Upper lobe of left lung (tissue), 4 donors: ENCODE data around the gene NSUN3.

ENCODE experiments used
- POLR2A ChIP-seq, 4 donors: fragments of 450-650 bp; IDR thresholded peaks; one replicate each; pipeline ENCODE4 v1.5.1; 2016 to 2017; ENCODE audit warnings: antibody characterized with exemption in 4 of 4, mild to moderate bottlenecking in 2 of 4
- POLR2AphosphoS5 ChIP-seq, 2 donors: sonication (generic); formaldehyde crosslinking; IDR thresholded peaks; one replicate each; pipeline ENCODE4 v1.5.1; 2017; ENCODE audit warnings: antibody characterized with exemption in 2 of 2
- TF ChIP-seq, protein P1 (sequence below), 6 experiments: fragments of 450-650 bp in 4 of 6; fragments of 200-600 bp in 2 of 6; sonication (generic) in 2 of 6; IDR thresholded peaks; one replicate each; pipeline ENCODE4 v1.5.1; 2016 to 2019; ENCODE audit warnings: antibody characterized with exemption in 6 of 6

DNA sequence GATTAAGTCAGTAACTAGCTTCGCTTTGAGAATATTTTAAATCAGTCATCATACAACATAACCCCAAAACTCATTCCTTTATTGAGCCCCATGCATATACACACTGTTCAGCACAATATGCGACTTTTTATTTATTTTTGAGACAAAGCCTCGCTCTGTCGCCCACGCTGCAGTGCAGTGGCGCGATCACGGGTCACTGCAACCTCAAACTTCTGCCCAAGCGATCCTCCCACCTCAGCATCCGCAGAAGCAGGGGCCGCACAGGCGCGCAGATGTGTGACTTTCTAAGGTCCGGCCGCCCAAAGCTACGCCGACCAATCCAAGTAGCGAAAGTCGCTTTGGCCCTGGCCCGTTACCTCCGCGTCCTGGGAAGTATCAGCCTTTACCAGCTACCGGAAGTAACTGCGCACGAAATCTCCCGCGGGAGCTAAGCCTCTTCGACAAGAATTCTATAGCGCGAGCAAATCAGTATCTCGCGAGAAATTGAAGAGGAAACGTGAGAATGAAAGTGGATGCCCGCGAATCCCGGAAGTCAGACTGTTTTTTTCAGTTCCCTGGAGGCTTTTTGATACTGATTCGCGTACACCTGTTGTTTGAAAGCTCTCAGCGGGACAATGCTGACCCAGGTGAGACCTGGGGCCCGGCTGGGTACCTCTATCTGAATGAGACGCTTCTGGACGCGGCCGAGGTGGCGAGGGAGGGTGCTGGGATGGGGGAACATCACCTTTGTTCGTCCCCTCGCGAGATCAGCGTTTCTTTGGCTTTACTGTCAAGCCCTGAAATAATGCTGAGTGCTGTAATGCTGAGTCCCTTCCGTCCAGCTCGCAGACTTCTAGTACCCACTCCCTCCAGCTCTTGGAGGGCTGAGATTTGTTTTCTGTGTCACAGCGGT lies at the start of gene NSUN3, which contains the start of gene DHFR2:
- TF ChIP-seq POLR2AphosphoS5 (IDR thresholded peaks at IDR 0.05) (peak; percentile 42 to 84), POLR2A (IDR thresholded peaks at IDR 0.05) (peak in 2 of 4 donors; percentile 44 to 69)
- TF ChIP-seq, protein P1, sequence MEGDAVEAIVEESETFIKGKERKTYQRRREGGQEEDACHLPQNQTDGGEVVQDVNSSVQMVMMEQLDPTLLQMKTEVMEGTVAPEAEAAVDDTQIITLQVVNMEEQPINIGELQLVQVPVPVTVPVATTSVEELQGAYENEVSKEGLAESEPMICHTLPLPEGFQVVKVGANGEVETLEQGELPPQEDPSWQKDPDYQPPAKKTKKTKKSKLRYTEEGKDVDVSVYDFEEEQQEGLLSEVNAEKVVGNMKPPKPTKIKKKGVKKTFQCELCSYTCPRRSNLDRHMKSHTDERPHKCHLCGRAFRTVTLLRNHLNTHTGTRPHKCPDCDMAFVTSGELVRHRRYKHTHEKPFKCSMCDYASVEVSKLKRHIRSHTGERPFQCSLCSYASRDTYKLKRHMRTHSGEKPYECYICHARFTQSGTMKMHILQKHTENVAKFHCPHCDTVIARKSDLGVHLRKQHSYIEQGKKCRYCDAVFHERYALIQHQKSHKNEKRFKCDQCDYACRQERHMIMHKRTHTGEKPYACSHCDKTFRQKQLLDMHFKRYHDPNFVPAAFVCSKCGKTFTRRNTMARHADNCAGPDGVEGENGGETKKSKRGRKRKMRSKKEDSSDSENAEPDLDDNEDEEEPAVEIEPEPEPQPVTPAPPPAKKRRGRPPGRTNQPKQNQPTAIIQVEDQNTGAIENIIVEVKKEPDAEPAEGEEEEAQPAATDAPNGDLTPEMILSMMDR (IDR thresholded peaks at IDR 0.05), result no peak
